Measurements from ENCODE around the gene GDF11. TPM values are rescaled to one million over a fixed set of nuclear protein-coding genes. Genes with fewer than 3 reads are reported as not detected.

GDF11 gene
- 5.3 TPM for total RNA-seq (2021; ENCODE audit: unreplicated experiment)
- polyA plus RNA-seq (2012) = 5.1 and 6.5 TPM in 2 replicates
- Bru-seq, nascent RNA = percentile 41 among the genes with signal in this experiment
- percentile 45 among the genes with signal in this experiment for BruChase-seq, experiment 1, labeled RNA remaining after a 6-hour chase
- percentile 42 among the genes with signal in this experiment for BruChase-seq, experiment 2, labeled RNA remaining after a 2-hour chase
- long read RNA-seq, full-length matches to known transcripts = 1 of 4 reads
- long read RNA-seq, partial matches to known transcripts = 1 of 4 reads
- long read RNA-seq, other reads (novel, unspliced or antisense) = 2 of 4 reads

- Histone ChIP-seq H3K4me3 (replicated peaks in 1 of 2; ENCODE audit: low read depth in 1 of 2, low read length in 2 of 2) (peak within 1 kb of the TSS; percentile 55 to 80), H2AFZ (ENCODE audit: low read depth, low read length, poor library complexity, severe bottlenecking) (no peak within 1 kb of the TSS), H3K27me3 (ENCODE audit: insufficient read depth, low read length) (no peaks in the 10 kb centered on the region), H3K36me3 (ENCODE audit: control insufficient read depth in 1 of 2, insufficient read depth in 2 of 2, low read length in 2 of 2) (no peaks in the 10 kb centered on the region), H3K9me3 (ENCODE audit: control insufficient read depth in 1 of 2, insufficient read depth in 1 of 2, low read depth in 1 of 2, low read length in 2 of 2) (no peaks in the 10 kb centered on the region), H3K9ac (ENCODE audit: low read length) (peak within 1 kb of the TSS; percentile 69), H3K4me1 (ENCODE audit: control insufficient read depth in 1 of 2, insufficient read depth in 2 of 2, low read length in 2 of 2) (peaks cover 10 to 40% of the 10 kb centered on the region in 2 experiments), H3K9me2 (ENCODE audit: insufficient read depth) (no peaks in the 10 kb centered on the region), H4K20me1 (ENCODE audit: insufficient read depth) (no peaks in the 10 kb centered on the region), H3K79me2 (ENCODE audit: insufficient read depth, low read length) (peaks cover 3% of the 10 kb centered on the region; the same call in 1 of the 2 replicates), H3K4me2 (ENCODE audit: low read length) (peak within 1 kb of the TSS; percentile 97), H3K27ac (ENCODE audit: low read depth, low read length) (peak within 1 kb of the TSS; percentile 53)
- TF ChIP-seq EGR1 (IDR thresholded peaks at IDR 0.05; ENCODE audit: low read depth) (no peak), POLR2AphosphoS5 (IDR thresholded peaks at IDR 0.05; ENCODE audit: low read depth, low read length) (peak; percentile 32; the same call in 1 of the 2 replicates), TCF7L2 (IDR thresholded peaks at IDR 0.05; ENCODE audit: borderline replicate concordance, extremely low read depth, insufficient read depth, insufficient read length) (peak; percentile 85)
- TF ChIP-seq, protein P1, sequence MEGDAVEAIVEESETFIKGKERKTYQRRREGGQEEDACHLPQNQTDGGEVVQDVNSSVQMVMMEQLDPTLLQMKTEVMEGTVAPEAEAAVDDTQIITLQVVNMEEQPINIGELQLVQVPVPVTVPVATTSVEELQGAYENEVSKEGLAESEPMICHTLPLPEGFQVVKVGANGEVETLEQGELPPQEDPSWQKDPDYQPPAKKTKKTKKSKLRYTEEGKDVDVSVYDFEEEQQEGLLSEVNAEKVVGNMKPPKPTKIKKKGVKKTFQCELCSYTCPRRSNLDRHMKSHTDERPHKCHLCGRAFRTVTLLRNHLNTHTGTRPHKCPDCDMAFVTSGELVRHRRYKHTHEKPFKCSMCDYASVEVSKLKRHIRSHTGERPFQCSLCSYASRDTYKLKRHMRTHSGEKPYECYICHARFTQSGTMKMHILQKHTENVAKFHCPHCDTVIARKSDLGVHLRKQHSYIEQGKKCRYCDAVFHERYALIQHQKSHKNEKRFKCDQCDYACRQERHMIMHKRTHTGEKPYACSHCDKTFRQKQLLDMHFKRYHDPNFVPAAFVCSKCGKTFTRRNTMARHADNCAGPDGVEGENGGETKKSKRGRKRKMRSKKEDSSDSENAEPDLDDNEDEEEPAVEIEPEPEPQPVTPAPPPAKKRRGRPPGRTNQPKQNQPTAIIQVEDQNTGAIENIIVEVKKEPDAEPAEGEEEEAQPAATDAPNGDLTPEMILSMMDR (IDR thresholded peaks at IDR 0.05 in 2 of 3, conservative IDR thresholded peaks at IDR 0.05 in 1 of 3; ENCODE audit: borderline replicate concordance in 1 of 3, insufficient read depth in 1 of 3, low read depth in 2 of 3, low read length in 2 of 3) = no peak
- RAD21 ChIA-PET (ENCODE audit: low non-redundant PET in 1 of 2, low total read pairs in 2 of 2, uncharacterized antibody in 2 of 2, unreplicated experiment in 2 of 2) = no interaction called here
- intact Hi-C loops (cut with micrococcal nuclease) = no loop called here
- DNase-seq (ENCODE audit: low read depth, low spot score) = no peak
- POLR2A ChIA-PET = interaction anchor here (0.6 to 1.1 kb wide), 4 partner anchors 11 to 518 kb away, joined by 3 to 7 read pairs (median 3); partner anchors contain the start of genes MYL6, ORMDL2 and SARNP
- no TSS peak for BruUV-seq (replicated peaks)
- peak; percentile 72 for ATAC-seq
- CTCF ChIA-PET = interaction anchor here (1.1 to 1.5 kb wide), 2 partner anchors 184 to 304 kb away, joined by 3 read pairs; partner anchors contain the start of gene PYM1
Measured at GRCh38 chr12:55742719-55743405, at the start of gene GDF11. TSS of gene GDF11 (plus strand) at chr12:55743122. CDS start at chr12:55743317, 195 bp downstream.
